ENCODE results near the gene ESPN. TPM values are rescaled to one million over a fixed set of nuclear protein-coding genes. Genes with fewer than 3 reads are reported as not detected.

Gene ESPN
- total and polyA plus RNA-seq, 10 of the 15 experiments (the other 5 are each of a cell fraction or from before 2014, with no cell fraction given): 0.18 to 0.71 (median 0.59) TPM; not detected in 7

- H3K4me1 ChIP-seq (ENCODE audit: control insufficient read depth, insufficient read depth, low read length): no peaks in the 10 kb centered on the region
- ATAC-seq (no peak), DNase-seq (ENCODE audit: low read depth, low spot score) (no peak), FAIRE-seq (no peak)
- ChIA-PET CTCF (interaction anchor here (0.9 to 4.9 kb wide), 12 partner anchors 10 to 157 kb away, joined by 3 to 25 read pairs (median 6); partner anchors contain the start of gene ZBTB48), SMC1A (ENCODE audit: uncharacterized antibody, unreplicated experiment) (interaction anchor here (0.6 kb wide), 1 partner anchor 155 kb away, joined by 3 read pairs; no protein-coding TSS in a partner anchor), POLR2A (no interaction called here), RAD21 (ENCODE audit: unreplicated experiment) (interaction anchor here (1.4 kb wide), 1 partner anchor 95 kb away, joined by 3 read pairs; no protein-coding TSS in a partner anchor)
- H3K27ac ChIP-seq (ENCODE audit: control insufficient read depth, insufficient read depth): no peak overlapping the region
- H4K20me1 ChIP-seq (ENCODE audit: control insufficient read depth, insufficient read depth): peaks cover 2% of the 10 kb centered on the region; the same call in 1 of the 2 replicates
- no peaks in the 10 kb centered on the region for H3K36me3 ChIP-seq (ENCODE audit: control insufficient read depth in 2 of 2, insufficient read depth in 2 of 2, low read length in 1 of 2)
- no peak overlapping the region for H2AFZ ChIP-seq (ENCODE audit: control insufficient read depth, low read depth, low read length)
- no TSS peak for BruUV-seq (replicated peaks)
- intact Hi-C loops (cut with micrococcal nuclease; ENCODE audit: unreplicated experiment): no loop called here
- H3K4me2 ChIP-seq (ENCODE audit: control insufficient read depth, insufficient read depth): no peak overlapping the region
- no peak for TF ChIP-seq TARDBP (IDR thresholded peaks at IDR 0.05; ENCODE audit: borderline replicate concordance)
- no peak for TF ChIP-seq MEF2B (IDR thresholded peaks at IDR 0.05; ENCODE audit: partially characterized antibody, poor library complexity, severe bottlenecking)
- TF ChIP-seq NBN (IDR thresholded peaks at IDR 0.05): no peak
- TF ChIP-seq EGR1 (IDR thresholded peaks at IDR 0.05; ENCODE audit: borderline replicate concordance in 1 of 2, low read depth in 2 of 2, low read length in 2 of 2): no peak
- no peak for TF ChIP-seq HDAC2 (IDR thresholded peaks at IDR 0.05)
- TF ChIP-seq SKIL (IDR thresholded peaks at IDR 0.05; ENCODE audit: low read depth, poor library complexity, severe bottlenecking): no peak
- TF ChIP-seq IRF3 (IDR thresholded peaks at IDR 0.05): no peak
- TF ChIP-seq RCOR1 (conservative IDR thresholded peaks at IDR 0.05; ENCODE audit: low read depth, low read length): no peak
- TF ChIP-seq HDGF (IDR thresholded peaks at IDR 0.05): no peak
- no peak for TF ChIP-seq ZSCAN29 (IDR thresholded peaks at IDR 0.05)
- TF ChIP-seq ZNF207 (IDR thresholded peaks at IDR 0.05; ENCODE audit: borderline replicate concordance): no peak
- TF ChIP-seq HCFC1 (IDR thresholded peaks at IDR 0.05; ENCODE audit: low read length): no peak
- TF ChIP-seq ZNF24 (IDR thresholded peaks at IDR 0.05): no peak
- H3K79me2 ChIP-seq (ENCODE audit: control insufficient read depth, insufficient read depth, low read length): no peaks in the 10 kb centered on the region
- no peak overlapping the region for H3K4me3 ChIP-seq
- peaks cover 0 to 3% of the 10 kb centered on the region in 2 experiments; a peak in 3 of 4 replicates for H3K27me3 ChIP-seq (replicated peaks in 1 of 2; ENCODE audit: control insufficient read depth in 2 of 2, insufficient read depth in 2 of 2, low read length in 1 of 2)
- H3K9me3 ChIP-seq (replicated peaks; ENCODE audit: control insufficient read depth, insufficient read depth, low read length): no peaks in the 10 kb centered on the region
- H3K9ac ChIP-seq (ENCODE audit: control insufficient read depth, insufficient read depth, low read length): no peak overlapping the region
- 30% methylated on average over 9 of the region's 9 CpGs for WGBS (ENCODE audit: insufficient coverage, insufficient replicate concordance, low lambda C conversion rate, missing lambda C conversion rate)
- in situ Hi-C loops (cut with MboI): loop anchor here (25.0 kb wide), 1 partner anchor 723 kb away; no protein-coding TSS in a partner anchor
Observed at GRCh38 chr1:6489383-6489765, 64.8 kb downstream of the ESPN start.

All from GM12878 (cell line).